Spleen (tissue), 11 donors: ENCODE data around the gene JCAD. TPM values are rescaled to one million over a fixed set of nuclear protein-coding genes. Genes with fewer than 3 reads are reported as not detected.

Experiments
- DNase-seq: peaks from one replicate; pipeline ENCODE4 v3.0.0-alpha.2; 2020
- H3K27ac ChIP-seq, 8 donors: fragments of 200-600 bp; sonication (generic) in 7 of 8; 1 replicate in 4 of 8; 2 replicates in 4 of 8; pipeline versions ENCODE4 v1.5.0 to v1.8.0; 2016 to 2021; ENCODE audit warnings: inconsistent platforms in 4 of 8, mild to moderate bottlenecking in 4 of 8, moderate library complexity in 1 of 8
- H3K27me3 ChIP-seq, 7 donors: fragments of 200-600 bp; sonication (generic) in 6 of 7; replicated peaks in 1 of 7; 1 replicate in 4 of 7; 2 replicates in 3 of 7; pipeline versions ENCODE4 v1.5.0 to v1.8.0; 2016 to 2021; ENCODE audit warnings: inconsistent platforms in 3 of 7, mild to moderate bottlenecking in 1 of 7
- H3K36me3 ChIP-seq, 6 donors: fragments of 200-600 bp; sonication (generic) in 5 of 6; 1 replicate in 4 of 6; 2 replicates in 2 of 6; pipeline versions ENCODE4 v1.5.0 to v1.8.0; 2016 to 2021; ENCODE audit warnings: inconsistent platforms in 2 of 6
- H3K4me1 ChIP-seq, 6 donors: fragments of 200-600 bp; sonication (generic) in 5 of 6; 1 replicate in 3 of 6; 2 replicates in 3 of 6; pipeline versions ENCODE4 v1.5.0 to v1.8.0; 2016 to 2021; ENCODE audit warnings: inconsistent platforms in 3 of 6
- H3K4me3 ChIP-seq, 8 donors: fragments of 200-600 bp; sonication (generic) in 7 of 8; 1 replicate in 4 of 8; 2 replicates in 4 of 8; pipeline versions ENCODE4 v1.5.0 to v1.8.0; 2016 to 2021; ENCODE audit warnings: inconsistent platforms in 4 of 8, mild to moderate bottlenecking in 4 of 8, moderate library complexity in 2 of 8
- H3K9me3 ChIP-seq, 8 donors: fragments of 200-600 bp; sonication (generic) in 7 of 8; 1 replicate in 4 of 8; 2 replicates in 4 of 8; pipeline versions ENCODE4 v1.5.0 to v1.8.0; 2016 to 2021; ENCODE audit warnings: inconsistent platforms in 4 of 8
- POLR2A ChIP-seq, 3 donors: fragments of 450-650 bp; IDR thresholded peaks; one replicate each; pipeline ENCODE4 v1.5.1; 2017; ENCODE audit warnings: antibody characterized with exemption in 3 of 3, mild to moderate bottlenecking in 1 of 3
- POLR2AphosphoS5 ChIP-seq, 3 donors: sonication (generic); formaldehyde crosslinking; IDR thresholded peaks; one replicate each; pipeline ENCODE4 v1.5.1; 2017; ENCODE audit warnings: antibody characterized with exemption in 3 of 3
- WGBS, 5 donors: extraction: QIAGEN DNeasy Blood & Tissue Kit in 3 of 5; methylation state at CpG; one replicate each; pipeline versions ENCODE4 v1.1.5 to v1.1.7; 2013 to 2018; 5-methylcytosine and 5-hydroxymethylcytosine counted together
- intact Hi-C: fragments of 100-400 bp; cut with DNase I; formaldehyde crosslinking; loops from one replicate; pipeline ENCODE4 v1.15.0; 2023; ENCODE audit warnings: low total_unique reads
- polyA plus RNA-seq, 3 donors: library from polyadenylated mRNA; stranded (reverse); fragments of 200-250 nt; gene quantifications; one replicate each; pipeline ENCODE4 v1.2.1, GENCODE V29; 2013
- total RNA-seq, 7 donors: library from RNA; depleted of rRNA in 3 of 7; stranded (reverse); fragments of >200 nt in 3 of 7; fragmentation: NEBNext Ultra II Directional in 4 of 7; extraction: Animal tissue kit (Norgen Biotek cat#: 25700) in 4 of 7; gene quantifications; one replicate each; pipeline versions ENCODE4 v1.1.0 to v1.2.1, GENCODE V29; 2016 to 2021
- TF ChIP-seq, protein P1 (sequence below), 11 experiments: fragments of 200-600 bp in 7 of 11; fragments of 450-650 bp in 4 of 11; sonication (generic) in 4 of 11; IDR thresholded peaks in 8 of 11; conservative IDR thresholded peaks in 3 of 11; 1 replicate in 7 of 11; 2 replicates in 4 of 11; pipeline versions ENCODE4 v1.4.0 to v1.8.0; 2016 to 2021; ENCODE audit warnings: antibody characterized with exemption in 11 of 11, inconsistent platforms in 4 of 11, mild to moderate bottlenecking in 1 of 11
- donor health status: healthy with polysubstance abuse.
- donor health status: DM: no; HTN: no; CAD: no; lungs with moderate emphysema.
- donor health status: DM: no; HTN: no; CAD: no.
- donor health status: Bipolar disorder and iron deficiency.
- donor health status: healthy.
- donor health status: DM: no; HTN: no; CAD: no.
- donor health status: DM: yes; HTN: yes; CAD: no.

JCAD gene
- total and polyA plus RNA-seq, 10 donors = 0.26 to 5.2 (median 1.8) TPM

DNA sequence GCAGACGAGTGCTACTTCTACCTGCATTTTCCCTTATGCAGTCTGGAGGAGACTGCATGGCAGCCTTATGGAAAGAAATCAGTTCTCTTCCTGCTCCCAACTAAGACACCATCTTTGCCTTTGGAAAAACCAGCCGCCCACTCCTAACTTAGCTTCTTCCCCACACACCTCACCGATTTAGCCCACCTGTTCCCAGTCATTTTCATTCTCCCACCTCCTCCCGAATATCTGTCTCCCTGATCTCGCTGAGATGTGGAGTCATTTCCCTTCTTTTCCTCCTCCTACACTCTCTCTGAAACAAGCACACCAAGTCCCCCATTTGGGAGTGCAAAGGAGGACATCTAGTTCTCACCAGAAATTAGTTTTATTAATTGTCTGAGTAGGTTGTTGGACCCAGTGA is 35.2 kb upstream of the JCAD start:
- peaks cover 0 to 5% (median 0%) of the 10 kb centered on the region in 7 donors for H3K27me3 ChIP-seq
- H3K27ac ChIP-seq = no peak overlapping the region
- WGBS, 5 donors = 86 to 91% (median 88%) methylated on average over 5 of the region's 5 CpGs
- H3K9me3 ChIP-seq = no peaks in the 10 kb centered on the region
- no peak for TF ChIP-seq POLR2A (IDR thresholded peaks at IDR 0.05)
- TF ChIP-seq POLR2AphosphoS5 (IDR thresholded peaks at IDR 0.05) = no peak
- TF ChIP-seq, protein P1, sequence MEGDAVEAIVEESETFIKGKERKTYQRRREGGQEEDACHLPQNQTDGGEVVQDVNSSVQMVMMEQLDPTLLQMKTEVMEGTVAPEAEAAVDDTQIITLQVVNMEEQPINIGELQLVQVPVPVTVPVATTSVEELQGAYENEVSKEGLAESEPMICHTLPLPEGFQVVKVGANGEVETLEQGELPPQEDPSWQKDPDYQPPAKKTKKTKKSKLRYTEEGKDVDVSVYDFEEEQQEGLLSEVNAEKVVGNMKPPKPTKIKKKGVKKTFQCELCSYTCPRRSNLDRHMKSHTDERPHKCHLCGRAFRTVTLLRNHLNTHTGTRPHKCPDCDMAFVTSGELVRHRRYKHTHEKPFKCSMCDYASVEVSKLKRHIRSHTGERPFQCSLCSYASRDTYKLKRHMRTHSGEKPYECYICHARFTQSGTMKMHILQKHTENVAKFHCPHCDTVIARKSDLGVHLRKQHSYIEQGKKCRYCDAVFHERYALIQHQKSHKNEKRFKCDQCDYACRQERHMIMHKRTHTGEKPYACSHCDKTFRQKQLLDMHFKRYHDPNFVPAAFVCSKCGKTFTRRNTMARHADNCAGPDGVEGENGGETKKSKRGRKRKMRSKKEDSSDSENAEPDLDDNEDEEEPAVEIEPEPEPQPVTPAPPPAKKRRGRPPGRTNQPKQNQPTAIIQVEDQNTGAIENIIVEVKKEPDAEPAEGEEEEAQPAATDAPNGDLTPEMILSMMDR (IDR thresholded peaks at IDR 0.05 in 8 of 11, conservative IDR thresholded peaks at IDR 0.05 in 3 of 11) = no peak
- no peak for DNase-seq
- no peaks in the 10 kb centered on the region for H3K4me1 ChIP-seq
- H3K36me3 ChIP-seq = no peaks in the 10 kb centered on the region
- H3K4me3 ChIP-seq = no peak overlapping the region
- intact Hi-C loops = no loop called here

DNA sequence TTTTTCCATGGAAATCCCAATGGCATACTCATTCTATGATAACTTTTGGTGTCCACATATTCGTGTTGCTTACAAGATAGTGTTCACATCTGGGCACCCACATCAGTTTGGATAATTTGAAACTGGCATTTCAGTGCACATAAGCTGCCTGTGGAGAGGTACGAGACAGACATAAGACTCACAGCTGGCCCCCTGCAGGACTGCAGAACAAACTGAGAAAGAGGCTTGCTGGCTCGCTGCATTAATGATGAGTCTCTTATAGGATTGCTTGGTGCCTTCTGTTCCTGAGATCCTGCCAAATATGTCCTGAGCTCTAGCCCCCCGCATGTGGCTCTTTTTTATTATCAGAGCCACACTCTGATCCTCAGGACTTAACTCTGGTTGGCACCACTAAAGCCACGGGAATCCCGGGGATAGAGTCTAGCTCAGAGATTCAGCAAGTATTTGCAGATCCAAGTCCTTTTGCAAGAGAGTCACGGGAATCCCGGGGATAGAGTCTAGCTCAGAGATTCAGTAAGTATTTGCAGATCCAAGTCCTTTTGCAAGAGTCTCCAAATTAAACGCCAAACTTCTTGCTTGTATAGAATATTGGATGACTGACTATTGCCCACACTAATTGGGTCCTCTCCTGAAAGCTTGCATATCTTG is 34.0 kb upstream of the JCAD start:
- DNase-seq = no peak
- Histone ChIP-seq H3K36me3 (no peaks in the 10 kb centered on the region), H3K27me3 (peaks cover 0 to 10% (median 0%) of the 10 kb centered on the region in 7 donors), H3K4me1 (no peaks in the 10 kb centered on the region), H3K4me3 (no peak overlapping the region), H3K27ac (no peak overlapping the region), H3K9me3 (no peaks in the 10 kb centered on the region)
- intact Hi-C loops = no loop called here
- WGBS, 5 donors = 81 to 96% (median 90%) methylated on average over 9 of the region's 9 CpGs
- no peak for TF ChIP-seq POLR2AphosphoS5 (IDR thresholded peaks at IDR 0.05)
- TF ChIP-seq POLR2A (IDR thresholded peaks at IDR 0.05) = no peak
- TF ChIP-seq, protein P1 (IDR thresholded peaks at IDR 0.05 in 8 of 11, conservative IDR thresholded peaks at IDR 0.05 in 3 of 11) = no peak

DNA sequence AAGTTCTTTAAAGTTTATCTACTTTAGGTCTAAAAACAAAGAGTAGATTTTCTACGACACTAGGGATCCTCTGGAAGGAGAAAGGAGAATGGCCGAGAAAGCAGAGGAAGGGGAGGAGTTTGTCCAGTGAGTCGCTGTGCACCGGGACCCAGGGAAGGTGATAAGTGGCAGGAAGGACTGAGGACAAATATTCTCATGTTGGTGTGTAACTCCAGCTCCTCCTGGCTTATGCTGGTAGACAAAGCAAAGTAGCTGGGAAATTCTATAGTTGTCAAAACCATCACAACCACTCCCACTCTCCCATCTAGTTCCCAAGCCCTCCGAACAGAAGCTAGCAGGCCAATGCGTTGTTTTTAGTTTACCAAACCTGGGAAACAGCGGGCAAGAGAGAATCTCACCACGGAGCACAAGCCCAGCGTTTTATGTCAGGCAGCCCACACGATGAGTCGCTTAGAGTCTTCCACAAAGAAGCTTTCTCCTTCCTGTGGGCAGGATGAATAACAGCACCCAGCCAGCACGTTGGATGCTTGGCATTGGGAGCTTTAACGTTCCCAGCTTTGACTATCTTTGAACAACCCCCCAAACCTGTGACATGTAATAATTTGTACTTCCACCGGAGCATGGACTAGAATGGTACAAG is 32.9 kb upstream of the JCAD start:
- WGBS, 5 donors = 77 to 84% (median 78%) methylated on average over 14 of the region's 14 CpGs
- Histone ChIP-seq H3K4me3 (no peak overlapping the region), H3K27ac (no peak overlapping the region), H3K4me1 (no peaks in the 10 kb centered on the region), H3K36me3 (no peaks in the 10 kb centered on the region), H3K9me3 (no peaks in the 10 kb centered on the region), H3K27me3 (peaks cover 0 to 5% (median 0%) of the 10 kb centered on the region in 7 donors)
- intact Hi-C loops = no loop called here
- no peak for DNase-seq
- TF ChIP-seq POLR2AphosphoS5 (IDR thresholded peaks at IDR 0.05) (no peak), POLR2A (IDR thresholded peaks at IDR 0.05) (no peak)
- TF ChIP-seq, protein P1 (IDR thresholded peaks at IDR 0.05 in 8 of 11, conservative IDR thresholded peaks at IDR 0.05 in 3 of 11) = no peak

DNA sequence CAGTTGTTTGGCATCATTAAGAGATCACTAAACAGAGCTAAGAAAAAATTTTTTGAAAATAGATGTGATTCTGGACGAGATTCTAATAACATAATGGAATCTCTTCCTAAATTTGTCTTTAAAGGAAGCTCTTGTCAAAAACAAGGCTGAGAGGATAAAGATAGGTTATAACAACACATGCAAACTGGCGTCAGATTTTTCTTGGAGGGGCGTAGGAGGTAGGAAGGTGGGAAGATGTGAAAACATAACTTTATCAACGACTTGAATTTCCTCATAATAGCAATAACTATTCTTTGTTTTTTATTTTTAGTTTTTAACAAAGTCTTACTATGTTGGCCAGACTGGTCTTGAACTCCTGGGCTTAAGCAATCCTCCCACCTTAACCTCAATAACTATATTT is 31.8 kb upstream of the JCAD start:
- H3K4me1 ChIP-seq = no peaks in the 10 kb centered on the region

More for the DNA sequence above, 31.8 kb upstream of the JCAD start:
- intact Hi-C loops = no loop called here
- TF ChIP-seq POLR2AphosphoS5 (IDR thresholded peaks at IDR 0.05) (no peak), POLR2A (IDR thresholded peaks at IDR 0.05) (no peak)
- TF ChIP-seq, protein P1 (IDR thresholded peaks at IDR 0.05 in 8 of 11, conservative IDR thresholded peaks at IDR 0.05 in 3 of 11) = no peak
- Histone ChIP-seq H3K27me3 (peaks cover 0 to 5% (median 0%) of the 10 kb centered on the region in 7 donors), H3K27ac (no peak overlapping the region), H3K9me3 (no peaks in the 10 kb centered on the region), H3K4me3 (no peak overlapping the region), H3K36me3 (no peaks in the 10 kb centered on the region)
- no peak for DNase-seq
- WGBS, 5 donors = 73 to 94% (median 83%) methylated on average over 4 of the region's 4 CpGs
